Gastroesophageal sphincter (tissue), 4 donors: Measurements from ENCODE around the gene PREX1. TPM values are rescaled to one million over a fixed set of nuclear protein-coding genes. Genes with fewer than 3 reads are reported as not detected.

Source experiments
- ATAC-seq: fragments of 150-250 bp; one replicate; pipeline ENCODE4 v1.9.1; 2016; ENCODE audit warnings: mild to moderate bottlenecking, moderate library complexity
- H3K27ac ChIP-seq, 4 donors: fragments of 200-600 bp; sonication (generic) in 3 of 4; 1 replicate in 3 of 4; 2 replicates in 1 of 4; pipeline ENCODE4 v1.5.1; 2016 to 2019
- H3K27me3 ChIP-seq: fragments of 200-600 bp; sonication (generic); one replicate; pipeline ENCODE4 v1.5.1; 2019
- H3K36me3 ChIP-seq, 2 donors: fragments of 200-600 bp; sonication (generic); one replicate each; pipeline ENCODE4 v1.5.1; 2019; ENCODE audit warnings: control low read depth in 1 of 2
- H3K4me1 ChIP-seq, 3 donors: fragments of 200-600 bp; sonication (generic); 1 replicate in 2 of 3; 2 replicates in 1 of 3; pipeline ENCODE4 v1.5.1; 2016 to 2019; ENCODE audit warnings: control low read depth in 2 of 3
- H3K4me3 ChIP-seq, 2 donors: fragments of 200-600 bp; sonication (generic); one replicate each; pipeline ENCODE4 v1.5.1; 2019; ENCODE audit warnings: mild to moderate bottlenecking in 1 of 2, moderate library complexity in 1 of 2
- H3K9me3 ChIP-seq, 3 donors: fragments of 200-600 bp; sonication (generic); one replicate each; pipeline ENCODE4 v1.5.1; 2017 to 2019; ENCODE audit warnings: control low read depth in 2 of 3
- EP300 ChIP-seq: sonication (generic); formaldehyde crosslinking; IDR thresholded peaks from one replicate; pipeline ENCODE4 v1.6.1; 2017; ENCODE audit warnings: antibody characterized with exemption, mild to moderate bottlenecking
- POLR2A ChIP-seq, 2 donors: fragments of 450-650 bp; IDR thresholded peaks; one replicate each; pipeline ENCODE4 v1.6.1; 2017; ENCODE audit warnings: antibody characterized with exemption in 2 of 2, mild to moderate bottlenecking in 2 of 2, moderate library complexity in 1 of 2
- POLR2AphosphoS5 ChIP-seq: sonication (generic); formaldehyde crosslinking; IDR thresholded peaks from one replicate; pipeline ENCODE4 v1.6.1; 2017; ENCODE audit warnings: antibody characterized with exemption
- WGBS, 2 donors: methylation state at CpG; one replicate each; pipeline ENCODE4 v1.1.5; 2018; ENCODE audit warnings: low coverage in 1 of 2; 5-methylcytosine and 5-hydroxymethylcytosine counted together
- total RNA-seq, 4 donors: library from RNA; depleted of rRNA; stranded (reverse); fragments of >200 nt; gene quantifications; one replicate each; pipeline ENCODE4 v1.1.0, GENCODE V29; 2016
- TF ChIP-seq, protein P1 (sequence below), 4 experiments: fragments of 200-600 bp in 2 of 4; fragments of 450-650 bp in 2 of 4; sonication (generic) in 1 of 4; IDR thresholded peaks; one replicate each; pipeline ENCODE4 v1.5.1; 2017 to 2019; ENCODE audit warnings: antibody characterized with exemption in 4 of 4, mild to moderate bottlenecking in 2 of 4, moderate library complexity in 2 of 4

Gene PREX1
- total RNA-seq, 4 donors from 2014 or later, result 16.3 to 35.7 (median 20.0) TPM

DNA sequence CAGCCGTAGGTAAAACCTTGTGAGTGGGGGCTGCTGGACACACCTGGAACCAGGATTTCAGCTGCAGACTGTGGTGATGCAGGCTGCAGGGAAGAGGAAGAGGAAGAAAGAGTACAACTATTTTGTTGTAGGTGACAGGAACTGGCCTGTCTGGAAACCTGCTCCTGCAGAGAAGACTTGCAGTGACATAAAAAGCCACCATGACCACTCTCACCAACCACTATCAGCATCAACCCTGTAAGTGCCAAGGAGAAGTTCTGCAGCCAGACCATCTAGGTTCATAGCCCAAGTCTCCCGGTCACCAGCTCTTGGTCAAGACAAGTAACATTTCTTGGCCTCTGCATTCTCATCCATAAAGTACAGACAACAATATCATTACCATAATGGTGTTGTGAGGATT lies 91.2 kb downstream of the PREX1 start:
- no peak for ATAC-seq
- H3K27me3 ChIP-seq, result no peaks in the 10 kb centered on the region
- TF ChIP-seq POLR2A (IDR thresholded peaks at IDR 0.05) (no peak), POLR2AphosphoS5 (no peak), EP300 (no peak)
- TF ChIP-seq, protein P1, sequence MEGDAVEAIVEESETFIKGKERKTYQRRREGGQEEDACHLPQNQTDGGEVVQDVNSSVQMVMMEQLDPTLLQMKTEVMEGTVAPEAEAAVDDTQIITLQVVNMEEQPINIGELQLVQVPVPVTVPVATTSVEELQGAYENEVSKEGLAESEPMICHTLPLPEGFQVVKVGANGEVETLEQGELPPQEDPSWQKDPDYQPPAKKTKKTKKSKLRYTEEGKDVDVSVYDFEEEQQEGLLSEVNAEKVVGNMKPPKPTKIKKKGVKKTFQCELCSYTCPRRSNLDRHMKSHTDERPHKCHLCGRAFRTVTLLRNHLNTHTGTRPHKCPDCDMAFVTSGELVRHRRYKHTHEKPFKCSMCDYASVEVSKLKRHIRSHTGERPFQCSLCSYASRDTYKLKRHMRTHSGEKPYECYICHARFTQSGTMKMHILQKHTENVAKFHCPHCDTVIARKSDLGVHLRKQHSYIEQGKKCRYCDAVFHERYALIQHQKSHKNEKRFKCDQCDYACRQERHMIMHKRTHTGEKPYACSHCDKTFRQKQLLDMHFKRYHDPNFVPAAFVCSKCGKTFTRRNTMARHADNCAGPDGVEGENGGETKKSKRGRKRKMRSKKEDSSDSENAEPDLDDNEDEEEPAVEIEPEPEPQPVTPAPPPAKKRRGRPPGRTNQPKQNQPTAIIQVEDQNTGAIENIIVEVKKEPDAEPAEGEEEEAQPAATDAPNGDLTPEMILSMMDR (IDR thresholded peaks at IDR 0.05), result no peak
- H3K4me1 ChIP-seq, result peaks cover 0 to 26% (median 6%) of the 10 kb centered on the region in 3 donors
- H3K27ac ChIP-seq, result no peak overlapping the region
- no peaks in the 10 kb centered on the region for H3K9me3 ChIP-seq
- H3K4me3 ChIP-seq, result no peak overlapping the region
- peaks cover 0 to 19% of the 10 kb centered on the region in 2 donors for H3K36me3 ChIP-seq
- WGBS, 2 donors, result 90 to 100% methylated on average over 2 of the region's 2 CpGs

DNA sequence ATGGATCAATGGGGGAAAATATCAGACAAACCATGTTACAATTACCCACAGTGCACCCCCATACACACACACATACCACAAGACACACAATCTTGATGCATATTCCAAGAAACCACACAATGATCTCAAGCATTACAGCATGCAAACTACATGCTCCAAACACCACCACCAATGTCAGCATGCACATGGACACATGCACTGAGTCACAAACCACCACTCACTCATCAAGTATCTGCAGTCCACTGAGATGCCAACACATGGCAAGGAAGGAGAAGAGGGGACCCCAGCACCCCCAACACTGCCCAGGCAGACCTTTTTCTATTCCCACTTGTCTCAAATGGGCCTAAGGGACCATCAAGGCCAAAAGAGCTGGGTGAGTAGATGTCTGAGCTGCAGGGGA lies 91.6 kb downstream of the PREX1 start:
- TF ChIP-seq POLR2A (IDR thresholded peaks at IDR 0.05) (no peak), POLR2AphosphoS5 (no peak), EP300 (no peak)
- TF ChIP-seq, protein P1 (IDR thresholded peaks at IDR 0.05), result no peak
- Histone ChIP-seq H3K4me3 (no peak overlapping the region), H3K36me3 (peaks cover 0 to 18% of the 10 kb centered on the region in 2 donors), H3K27me3 (no peaks in the 10 kb centered on the region), H3K27ac (no peak overlapping the region), H3K9me3 (no peaks in the 10 kb centered on the region), H3K4me1 (peaks cover 0 to 26% (median 6%) of the 10 kb centered on the region in 3 donors)
- ATAC-seq, result no peak

DNA sequence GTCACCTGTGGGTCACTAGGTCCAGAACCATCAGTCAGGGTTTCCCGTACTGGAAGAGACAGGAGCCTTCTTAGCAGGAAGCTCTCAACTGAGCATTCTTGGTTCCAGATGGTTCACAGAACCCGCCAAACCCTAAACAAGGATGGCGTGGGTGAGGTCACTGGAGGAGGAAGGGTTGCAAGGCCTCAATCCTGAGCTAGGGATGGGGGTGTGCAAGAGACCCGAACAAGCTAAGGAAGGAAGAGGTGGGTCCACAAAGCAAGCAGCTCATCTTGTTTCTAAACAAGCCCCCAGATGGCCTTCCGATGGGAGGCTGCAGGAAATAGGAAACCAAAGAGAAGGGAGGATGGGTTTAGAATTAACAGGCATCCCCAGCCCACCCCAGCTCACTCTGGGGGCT lies 92.7 kb downstream of the PREX1 start:
- peaks cover 0 to 18% of the 10 kb centered on the region in 2 donors for H3K36me3 ChIP-seq
- H3K27me3 ChIP-seq, result no peaks in the 10 kb centered on the region
- H3K9me3 ChIP-seq, result no peaks in the 10 kb centered on the region
- no peak for ATAC-seq
- no peak overlapping the region for H3K27ac ChIP-seq
- H3K4me3 ChIP-seq, result no peak overlapping the region
- H3K4me1 ChIP-seq, result peaks cover 0 to 26% (median 6%) of the 10 kb centered on the region in 3 donors
- TF ChIP-seq POLR2A (IDR thresholded peaks at IDR 0.05) (no peak), POLR2AphosphoS5 (no peak), EP300 (no peak)
- TF ChIP-seq, protein P1 (IDR thresholded peaks at IDR 0.05), result no peak
- 71% methylated on average over 1 of the region's 5 CpGs; no CpG with 5 or more reads in 1 of the 2 donors for WGBS, 2 donors

DNA sequence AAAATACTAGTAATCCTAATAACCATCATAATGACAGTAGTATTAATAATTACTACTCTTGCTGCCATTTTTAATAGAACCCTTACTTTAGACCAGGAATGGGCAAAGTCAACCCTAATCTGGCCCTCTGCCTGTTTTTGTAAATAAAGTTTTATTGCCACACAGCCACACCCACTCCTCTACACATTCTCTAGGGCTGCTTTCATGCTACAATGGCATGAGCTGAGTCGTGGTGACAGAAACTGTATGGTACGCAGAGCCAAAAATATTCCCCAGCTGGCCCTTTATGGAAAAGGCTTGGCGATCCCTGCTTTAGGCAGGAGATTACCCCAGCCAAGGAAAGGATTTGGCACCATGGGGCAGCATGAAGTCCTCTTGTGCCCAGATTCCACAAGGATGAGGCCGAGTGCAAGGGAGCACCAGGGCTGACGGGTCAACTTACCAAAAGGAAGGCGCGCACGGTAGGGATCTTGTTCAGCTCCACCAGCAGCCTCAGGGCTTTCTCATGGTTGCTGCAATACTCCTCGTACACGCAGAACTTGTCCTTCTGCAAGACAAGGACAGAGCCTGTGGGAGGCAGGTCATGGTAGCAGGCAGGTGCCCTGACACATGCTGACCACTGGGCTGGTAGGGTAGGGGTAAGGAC lies 93.6 kb downstream of the PREX1 start:
- no peak for ATAC-seq
- H3K4me1 ChIP-seq, result peaks cover 0 to 23% (median 6%) of the 10 kb centered on the region in 3 donors
- WGBS, 2 donors, result 83 to 88% methylated on average over 2 to 7 of the region's 10 CpGs

More for the DNA sequence above, 93.6 kb downstream of the PREX1 start:
- no peak overlapping the region for H3K4me3 ChIP-seq
- no peaks in the 10 kb centered on the region for H3K27me3 ChIP-seq
- H3K27ac ChIP-seq, result no peak overlapping the region
- H3K36me3 ChIP-seq, result peaks cover 0 to 18% of the 10 kb centered on the region in 2 donors
- no peaks in the 10 kb centered on the region for H3K9me3 ChIP-seq
- TF ChIP-seq POLR2AphosphoS5 (no peak), POLR2A (IDR thresholded peaks at IDR 0.05) (no peak), EP300 (no peak)
- TF ChIP-seq, protein P1 (IDR thresholded peaks at IDR 0.05), result no peak
